Caco-2 (cell line): ENCODE results near the gene KIF20B. TPM values are rescaled to one million over a fixed set of nuclear protein-coding genes. Genes with fewer than 3 reads are reported as not detected.

Source experiments
- BruUV-seq: library from RNA; stranded (reverse); fragments of 400-500 nt; replicated peaks from 2 replicates; lab custom pipeline; 2021; lab: Mats Ljungman, UMichigan
- CTCF ChIA-PET: fragments of 300-600 bp; sonication (Branson Sonifier 250); formaldehyde crosslinking; loops from one replicate; lab custom pipeline; 2022; ENCODE audit warnings: antibody characterized with exemption; lab: Charles Lee
- POLR2A ChIA-PET: fragments of 300-600 bp; sonication (Branson Sonifier 250); formaldehyde crosslinking; loops from one replicate; lab custom pipeline; 2022; ENCODE audit warnings: antibody characterized with exemption; lab: Charles Lee
- DNase-seq, 2 experiments: peaks; one replicate each; pipeline versions ENCODE4 v3.0.0 to v3.0.0-alpha.2; 2020 to 2022
- H3K27me3 ChIP-seq: replicated peaks from 2 replicates; pipeline ENCODE4 v1.6.0; 2011; ENCODE audit warnings: low read length; ENCODE audit not compliant: control insufficient read depth, insufficient read depth
- H3K36me3 ChIP-seq: 2 replicates; pipeline ENCODE4 v1.5.1; 2011; ENCODE audit warnings: low read length; ENCODE audit not compliant: control insufficient read depth, insufficient read depth
- H3K4me1 ChIP-seq: fragments of 250-450 bp; sonication (Bioruptor Pico); 2 replicates; pipeline ENCODE4 v1.5.1; 2020; ENCODE audit warnings: mild to moderate bottlenecking
- H3K4me3 ChIP-seq: 2 replicates; pipeline ENCODE4 v1.5.1; 2011; ENCODE audit warnings: low read depth, mild to moderate bottlenecking, control low read depth, low read length
- H3K9me3 ChIP-seq: fragments of 250-450 bp; sonication (Bioruptor Pico); 2 replicates; pipeline ENCODE4 v1.5.1; 2020; ENCODE audit warnings: mild to moderate bottlenecking, moderate library complexity
- H3K27ac Mint-ChIP-seq: one replicate; pipeline ENCODE4 v1.8.0; 2022; ENCODE audit warnings: mixed read lengths; ENCODE audit not compliant: unreplicated experiment
- H3K27me3 Mint-ChIP-seq: one replicate; pipeline ENCODE4 v1.8.0; 2022; ENCODE audit warnings: mixed read lengths; ENCODE audit not compliant: insufficient read depth, unreplicated experiment
- H3K36me3 Mint-ChIP-seq: one replicate; pipeline ENCODE4 v1.8.0; 2022; ENCODE audit warnings: mild to moderate bottlenecking, mixed read lengths; ENCODE audit not compliant: insufficient read depth, unreplicated experiment
- H3K4me1 Mint-ChIP-seq: one replicate; pipeline ENCODE4 v1.8.0; 2022; ENCODE audit warnings: low read depth, mixed read lengths; ENCODE audit not compliant: unreplicated experiment
- H3K4me3 Mint-ChIP-seq: one replicate; pipeline ENCODE4 v1.8.0; 2022; ENCODE audit warnings: mild to moderate bottlenecking, moderate library complexity, mixed read lengths; ENCODE audit not compliant: unreplicated experiment
- H3K9me3 Mint-ChIP-seq: one replicate; pipeline ENCODE4 v1.8.0; 2022; ENCODE audit warnings: mixed read lengths; ENCODE audit not compliant: unreplicated experiment
- intact Hi-C: fragments of 100-400 bp; cut with micrococcal nuclease; formaldehyde crosslinking; loops from one replicate; pipeline ENCODE4 v1.10.0; 2022; ENCODE audit not compliant: unreplicated experiment
- total RNA-seq: library from RNA; stranded (reverse); gene quantifications from 2 replicates; pipeline ENCODE4 v1.2.3, GENCODE V29; 2022
- TF ChIP-seq, protein P1 (sequence below), 2 experiments: fragments of 200-600 bp in 1 of 2; IDR thresholded peaks; 1 replicate in 1 of 2; 2 replicates in 1 of 2; pipeline versions ENCODE4 v1.5.1 to v1.8.0; 2011 to 2022; ENCODE audit warnings: antibody characterized with exemption in 1 of 2, control low read depth in 1 of 2, inconsistent platforms in 1 of 2, low read depth in 1 of 2, low read length in 1 of 2, mild to moderate bottlenecking in 1 of 2, moderate library complexity in 1 of 2; ENCODE audit not compliant: insufficient read depth in 1 of 2, severe bottlenecking in 1 of 2, unreplicated experiment in 1 of 2

The KIF20B gene
- total RNA-seq, 1 experiment from 2014 or later: 43.9 TPM

DNA sequence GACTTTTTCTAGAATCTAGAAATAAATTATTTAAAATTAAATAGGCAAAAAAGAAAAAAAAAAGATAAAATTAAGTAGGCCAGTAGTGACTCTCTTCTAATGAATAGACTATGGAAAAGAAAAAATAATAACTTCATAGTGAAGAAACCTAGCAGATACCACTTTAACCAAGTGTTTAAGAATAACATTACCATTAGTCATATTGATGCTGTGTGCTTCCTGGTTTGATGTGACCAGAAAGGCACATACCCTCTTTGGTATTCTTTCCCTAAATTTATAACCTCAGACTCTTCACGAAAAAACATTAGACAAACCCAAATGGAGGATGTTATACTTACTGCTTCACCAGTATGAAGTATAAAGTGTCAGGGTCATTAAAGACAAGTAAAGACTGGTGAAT is 42.6 kb downstream of the KIF20B start:
- Histone ChIP-seq H3K9me3 (no peaks in the 10 kb centered on the region), H3K27me3 (no peaks in the 10 kb centered on the region), H3K36me3 (peaks cover 3% of the 10 kb centered on the region), H3K4me1 (no peaks in the 10 kb centered on the region), H3K4me3 (no peak overlapping the region)
- BruUV-seq: no TSS peak
- CTCF ChIA-PET: no interaction called here
- H3K4me3 Mint-ChIP-seq: no peak overlapping the region
- H3K27me3 Mint-ChIP-seq: no peaks in the 10 kb centered on the region
- peaks cover 32% of the 10 kb centered on the region for H3K36me3 Mint-ChIP-seq
- POLR2A ChIA-PET: no interaction called here
- intact Hi-C loops: no loop called here
- no peak overlapping the region for H3K27ac Mint-ChIP-seq
- no peaks in the 10 kb centered on the region for H3K9me3 Mint-ChIP-seq
- no peak for DNase-seq
- TF ChIP-seq, protein P1, sequence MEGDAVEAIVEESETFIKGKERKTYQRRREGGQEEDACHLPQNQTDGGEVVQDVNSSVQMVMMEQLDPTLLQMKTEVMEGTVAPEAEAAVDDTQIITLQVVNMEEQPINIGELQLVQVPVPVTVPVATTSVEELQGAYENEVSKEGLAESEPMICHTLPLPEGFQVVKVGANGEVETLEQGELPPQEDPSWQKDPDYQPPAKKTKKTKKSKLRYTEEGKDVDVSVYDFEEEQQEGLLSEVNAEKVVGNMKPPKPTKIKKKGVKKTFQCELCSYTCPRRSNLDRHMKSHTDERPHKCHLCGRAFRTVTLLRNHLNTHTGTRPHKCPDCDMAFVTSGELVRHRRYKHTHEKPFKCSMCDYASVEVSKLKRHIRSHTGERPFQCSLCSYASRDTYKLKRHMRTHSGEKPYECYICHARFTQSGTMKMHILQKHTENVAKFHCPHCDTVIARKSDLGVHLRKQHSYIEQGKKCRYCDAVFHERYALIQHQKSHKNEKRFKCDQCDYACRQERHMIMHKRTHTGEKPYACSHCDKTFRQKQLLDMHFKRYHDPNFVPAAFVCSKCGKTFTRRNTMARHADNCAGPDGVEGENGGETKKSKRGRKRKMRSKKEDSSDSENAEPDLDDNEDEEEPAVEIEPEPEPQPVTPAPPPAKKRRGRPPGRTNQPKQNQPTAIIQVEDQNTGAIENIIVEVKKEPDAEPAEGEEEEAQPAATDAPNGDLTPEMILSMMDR (IDR thresholded peaks at IDR 0.05; ENCODE audit: insufficient read depth in 1 of 2, low read depth in 1 of 2, low read length in 1 of 2, severe bottlenecking in 1 of 2, unreplicated experiment in 1 of 2): no peak
- H3K4me1 Mint-ChIP-seq: no peaks in the 10 kb centered on the region

DNA sequence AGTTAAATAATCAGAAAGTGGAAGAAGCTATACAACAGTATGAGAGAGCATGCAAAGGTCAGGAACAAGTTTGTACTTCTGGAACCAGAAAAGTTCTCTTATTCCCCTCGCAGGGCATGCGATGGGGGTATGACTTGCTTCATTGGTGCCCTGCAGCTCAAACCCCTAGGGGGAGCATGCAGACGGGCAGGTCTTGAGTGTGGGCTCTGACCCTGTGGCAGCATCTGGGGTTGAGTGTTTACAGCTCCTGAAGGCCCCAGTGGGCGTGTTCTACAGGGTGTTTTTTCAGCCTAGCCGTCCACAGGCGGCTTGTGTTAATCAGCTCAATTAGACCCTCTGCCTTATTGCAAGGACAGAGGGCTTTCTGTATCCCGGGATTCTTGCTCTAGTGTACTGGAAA is 44.5 kb downstream of the KIF20B start:
- H3K9me3 Mint-ChIP-seq: no peaks in the 10 kb centered on the region
- POLR2A ChIA-PET: no interaction called here
- H3K27me3 Mint-ChIP-seq: no peaks in the 10 kb centered on the region
- intact Hi-C loops: no loop called here
- H3K4me3 Mint-ChIP-seq: no peak overlapping the region
- no peak for DNase-seq
- Histone ChIP-seq H3K9me3 (no peaks in the 10 kb centered on the region), H3K27me3 (no peaks in the 10 kb centered on the region), H3K4me3 (no peak overlapping the region), H3K4me1 (no peaks in the 10 kb centered on the region), H3K36me3 (peaks cover 3% of the 10 kb centered on the region; the same call in 1 of the 2 replicates)
- BruUV-seq: no TSS peak
- CTCF ChIA-PET: no interaction called here
- H3K27ac Mint-ChIP-seq: no peak overlapping the region
- no peaks in the 10 kb centered on the region for H3K4me1 Mint-ChIP-seq
- TF ChIP-seq, protein P1 (IDR thresholded peaks at IDR 0.05; ENCODE audit: insufficient read depth in 1 of 2, low read depth in 1 of 2, low read length in 1 of 2, severe bottlenecking in 1 of 2, unreplicated experiment in 1 of 2): no peak
- H3K36me3 Mint-ChIP-seq: peaks cover 31% of the 10 kb centered on the region

DNA sequence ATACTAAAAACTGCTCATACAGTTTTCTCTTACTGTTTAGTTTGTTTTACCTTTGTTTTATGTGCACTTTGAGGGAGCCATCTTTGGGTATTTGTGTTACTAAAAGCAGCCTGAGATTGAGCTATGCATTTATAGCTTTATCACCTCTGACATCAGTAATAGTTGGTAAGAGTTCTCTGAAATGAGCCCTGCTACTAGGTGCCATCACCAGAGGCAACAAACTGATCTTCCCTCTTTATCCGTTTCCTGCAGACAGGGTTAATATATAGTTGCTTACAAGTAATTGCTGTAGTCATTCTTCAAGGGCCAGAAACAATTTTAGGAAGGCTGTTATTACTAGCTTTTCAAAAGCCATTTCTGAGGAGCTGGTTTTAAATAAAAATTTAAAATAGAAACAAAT is 49.1 kb downstream of the KIF20B start:
- no TSS peak for BruUV-seq
- ChIA-PET POLR2A (no interaction called here), CTCF (no interaction called here)
- H3K4me3 Mint-ChIP-seq: no peak overlapping the region
- no peaks in the 10 kb centered on the region for H3K27me3 Mint-ChIP-seq
- peaks cover 29% of the 10 kb centered on the region for H3K36me3 Mint-ChIP-seq
- H3K9me3 ChIP-seq: no peaks in the 10 kb centered on the region
- no peaks in the 10 kb centered on the region for H3K4me1 Mint-ChIP-seq
- H3K4me3 ChIP-seq: no peak overlapping the region
- TF ChIP-seq, protein P1 (IDR thresholded peaks at IDR 0.05; ENCODE audit: insufficient read depth in 1 of 2, low read depth in 1 of 2, low read length in 1 of 2, severe bottlenecking in 1 of 2, unreplicated experiment in 1 of 2): no peak
- intact Hi-C loops: no loop called here
- H3K36me3 ChIP-seq: peaks cover 3% of the 10 kb centered on the region; the same call in 1 of the 2 replicates
- no peaks in the 10 kb centered on the region for H3K4me1 ChIP-seq
- H3K27me3 ChIP-seq: no peaks in the 10 kb centered on the region
- no peak overlapping the region for H3K27ac Mint-ChIP-seq
- H3K9me3 Mint-ChIP-seq: no peaks in the 10 kb centered on the region
- DNase-seq: no peak
